Measurements from ENCODE around the gene ZNF334. TPM values are rescaled to one million over a fixed set of nuclear protein-coding genes. Genes with fewer than 3 reads are reported as not detected.

Gene ZNF334
- total RNA-seq, 6 experiments from 2014 or later = 0.55 to 2.8 (median 1.3) TPM

- TF ChIP-seq POLR2A (IDR thresholded peaks at IDR 0.05) = no peak
- no peak for TF ChIP-seq CTCF (IDR thresholded peaks at IDR 0.05)
- DNase-seq = no peak
- H3K4me1 ChIP-seq = no peaks in the 10 kb centered on the region
- no peaks in the 10 kb centered on the region for H3K27me3 ChIP-seq
- no peak for ATAC-seq
- H3K36me3 ChIP-seq = no peaks in the 10 kb centered on the region
- no peak overlapping the region for H3K27ac ChIP-seq
- no peaks in the 10 kb centered on the region for H3K9me3 ChIP-seq
- intact Hi-C loops (cut with DNase I) = no loop called here
- WGBS (ENCODE audit: insufficient coverage, low coverage, low lambda C conversion rate, missing lambda C conversion rate) = 76% methylated on average over 6 of the region's 6 CpGs
- H3K4me3 ChIP-seq = no peak overlapping the region
Observed at GRCh38 chr20:46546936-46547335, 33.6 kb upstream of the ZNF334 start.

- 72% methylated on average over 3 of the region's 3 CpGs for WGBS (ENCODE audit: insufficient coverage, low coverage, low lambda C conversion rate, missing lambda C conversion rate)
Observed at GRCh38 chr20:46546298-46546697, 32.9 kb upstream of the ZNF334 start.

GRCh38 chr20:46545827-46546138 is 32.4 kb upstream of the ZNF334 start:
- H3K9me3 ChIP-seq = no peaks in the 10 kb centered on the region
- DNase-seq (no peak), ATAC-seq (no peak)
- H3K27ac ChIP-seq = no peak overlapping the region
- TF ChIP-seq CTCF (IDR thresholded peaks at IDR 0.05) (no peak), POLR2A (IDR thresholded peaks at IDR 0.05) (no peak)
- WGBS (ENCODE audit: insufficient coverage, low coverage, low lambda C conversion rate, missing lambda C conversion rate) = no CpG with 5 or more reads among the region's 9 CpGs
- intact Hi-C loops (cut with DNase I) = no loop called here
- H3K4me1 ChIP-seq = no peaks in the 10 kb centered on the region
- no peak overlapping the region for H3K4me3 ChIP-seq
- H3K36me3 ChIP-seq = no peaks in the 10 kb centered on the region
- no peaks in the 10 kb centered on the region for H3K27me3 ChIP-seq

More at GRCh38 chr20:46546298-46546697, 32.9 kb upstream of the ZNF334 start:
- H3K27ac ChIP-seq = no peak overlapping the region
- intact Hi-C loops (cut with DNase I) = no loop called here
- DNase-seq (no peak), ATAC-seq (no peak)
- TF ChIP-seq CTCF (IDR thresholded peaks at IDR 0.05) (no peak), POLR2A (IDR thresholded peaks at IDR 0.05) (no peak)
- no peaks in the 10 kb centered on the region for H3K9me3 ChIP-seq
- no peak overlapping the region for H3K4me3 ChIP-seq
- H3K4me1 ChIP-seq = no peaks in the 10 kb centered on the region
- no peaks in the 10 kb centered on the region for H3K27me3 ChIP-seq
- no peaks in the 10 kb centered on the region for H3K36me3 ChIP-seq

GRCh38 chr20:46545077-46545826 is 31.9 kb upstream of the ZNF334 start:
- intact Hi-C loops (cut with DNase I) = no loop called here
- H3K27me3 ChIP-seq = no peaks in the 10 kb centered on the region
- no peak for TF ChIP-seq POLR2A (IDR thresholded peaks at IDR 0.05)
- no peak for TF ChIP-seq CTCF (IDR thresholded peaks at IDR 0.05)
- H3K9me3 ChIP-seq = no peaks in the 10 kb centered on the region
- no peak overlapping the region for H3K4me3 ChIP-seq
- ATAC-seq = peak in 1 of 4 donors; percentile 35
- no peaks in the 10 kb centered on the region for H3K4me1 ChIP-seq
- WGBS (ENCODE audit: insufficient coverage, low coverage, low lambda C conversion rate, missing lambda C conversion rate) = 77% methylated on average over 4 of the region's 14 CpGs
- no peak for DNase-seq
- no peak overlapping the region for H3K27ac ChIP-seq
- H3K36me3 ChIP-seq = no peaks in the 10 kb centered on the region
